GM04503 (cell line): ENCODE measurements around the gene DYRK1B.
"Not testable (repeated sequence)": the region's sequence is repeated elsewhere in the genome, so short reads cannot be mapped to it uniquely, and the experiment has no call there.

ENCODE experiments used
- DNase-seq: peaks from one replicate; pipeline ENCODE4 v3.0.0-alpha.2; 2012; ENCODE audit warnings: low read depth

The DYRK1B gene

DNA sequence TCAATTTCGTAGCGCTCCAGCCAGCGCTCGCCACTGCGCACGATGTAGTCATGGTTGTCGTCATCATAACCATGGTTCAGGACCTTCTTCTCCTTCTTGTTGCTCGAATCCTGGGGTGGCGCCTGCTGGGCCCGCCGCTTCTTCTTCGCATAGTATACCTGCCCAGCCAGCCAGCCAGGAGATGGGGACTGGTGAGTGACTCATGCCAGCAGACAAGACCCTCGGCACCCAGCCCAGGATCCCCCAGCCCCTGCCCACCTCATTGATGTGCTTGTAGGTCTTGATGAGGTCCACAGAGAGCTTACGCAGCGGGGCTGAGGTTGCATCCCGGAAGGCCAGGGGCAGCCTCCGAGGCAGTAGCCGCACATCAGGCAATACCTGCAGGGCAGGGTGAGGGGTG, 3.6 kb downstream of the DYRK1B start:
- no peak for DNase-seq

DNA sequence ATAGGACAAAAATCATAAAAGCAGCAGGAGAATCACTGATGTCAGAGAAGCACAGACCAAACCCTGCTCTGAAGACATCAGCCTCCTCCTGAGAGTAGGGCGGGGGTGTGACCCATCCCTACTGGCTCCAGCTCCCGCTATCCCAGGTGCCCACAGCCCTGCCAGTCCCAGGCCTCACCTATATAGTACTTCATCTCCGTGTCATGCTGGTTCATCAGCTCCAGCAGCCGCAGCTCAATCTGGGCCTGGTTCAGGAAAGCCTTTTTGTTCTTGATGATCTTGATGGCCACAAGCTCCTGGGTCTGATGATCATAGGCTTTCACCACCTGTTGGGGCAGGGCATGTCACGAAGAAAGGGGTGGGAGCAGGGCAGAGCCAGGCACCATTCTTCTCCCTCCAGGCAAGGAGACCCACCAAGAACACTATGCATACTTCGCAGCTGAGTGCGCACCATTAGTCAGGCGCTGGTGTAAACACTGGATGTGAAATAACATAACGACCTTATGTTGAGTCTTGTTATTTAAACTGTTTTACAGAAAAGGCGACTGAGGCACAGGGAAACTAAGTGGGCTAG, 4.2 kb downstream of the DYRK1B start:
- no peak for DNase-seq

DNA sequence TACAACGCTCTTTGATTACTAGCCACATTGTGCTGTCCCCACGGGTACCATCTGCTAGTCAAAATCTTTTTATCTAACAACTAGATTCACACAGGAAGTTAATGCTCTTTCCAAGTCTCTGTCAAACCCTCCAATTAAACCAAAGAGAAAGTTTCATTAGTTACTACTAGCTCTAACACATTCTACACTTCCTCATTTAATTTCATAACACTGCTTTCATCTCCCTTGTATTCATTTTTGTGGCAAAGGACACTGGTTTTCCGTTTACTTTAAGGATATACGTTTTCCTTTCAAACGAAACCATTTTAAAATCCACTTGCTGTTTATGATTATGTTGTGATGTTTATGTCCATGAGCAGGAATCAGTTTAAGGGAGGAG, 5.3 kb downstream of the DYRK1B start:
- DNase-seq = no peak

DNA sequence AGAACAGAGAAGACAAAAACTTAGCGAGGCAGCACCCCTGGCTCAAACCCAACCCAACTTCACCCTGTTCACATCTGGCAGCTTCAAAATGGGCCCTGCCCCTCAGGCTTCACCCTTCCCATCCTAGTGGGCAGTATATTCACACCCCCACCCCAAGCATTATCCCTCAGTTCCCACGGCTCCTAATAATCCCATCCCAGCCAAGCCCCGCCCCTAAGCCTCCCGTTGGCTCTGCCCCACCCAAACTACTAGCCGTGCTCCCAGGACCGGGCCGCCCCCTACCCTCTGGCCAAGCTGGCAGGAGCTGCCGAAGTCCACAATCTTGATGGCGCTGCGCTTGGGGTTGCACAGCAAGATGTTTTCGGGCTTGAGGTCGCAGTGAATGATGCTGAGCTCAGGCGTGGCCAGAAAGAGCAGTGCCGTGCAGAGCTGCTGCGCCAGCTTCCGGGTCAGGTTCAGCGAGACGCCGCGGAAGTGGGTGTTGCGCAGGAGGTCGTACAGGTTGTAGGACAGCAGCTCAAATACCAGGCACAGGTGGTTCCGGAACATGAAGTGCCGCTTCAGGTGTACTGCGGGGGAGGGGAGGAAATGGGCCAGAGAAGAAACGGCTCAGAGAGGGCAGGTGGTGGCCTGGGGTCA, 5.8 kb downstream of the DYRK1B start:
- DNase-seq = no peak

DNA sequence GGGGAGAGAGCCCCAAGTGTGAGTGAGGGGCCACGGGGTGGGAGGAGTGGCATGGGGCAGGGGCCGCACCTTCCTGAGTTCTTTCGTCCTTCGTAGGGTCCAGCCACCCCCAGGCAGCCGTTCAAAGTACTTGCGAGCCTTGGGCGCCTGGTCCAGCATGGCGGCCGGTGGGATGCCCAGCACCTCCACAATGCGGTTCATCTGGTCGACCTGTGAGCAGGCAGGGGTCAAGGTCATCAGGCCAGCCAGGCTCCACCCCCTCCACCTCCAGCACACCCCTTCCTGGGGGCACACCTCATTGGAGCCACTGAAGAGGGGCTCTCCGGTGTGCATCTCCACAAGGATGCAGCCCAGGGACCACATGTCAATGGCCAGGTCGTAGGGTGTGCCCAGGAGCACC, 6.7 kb downstream of the DYRK1B start:
- DNase-seq = no peak

DNA sequence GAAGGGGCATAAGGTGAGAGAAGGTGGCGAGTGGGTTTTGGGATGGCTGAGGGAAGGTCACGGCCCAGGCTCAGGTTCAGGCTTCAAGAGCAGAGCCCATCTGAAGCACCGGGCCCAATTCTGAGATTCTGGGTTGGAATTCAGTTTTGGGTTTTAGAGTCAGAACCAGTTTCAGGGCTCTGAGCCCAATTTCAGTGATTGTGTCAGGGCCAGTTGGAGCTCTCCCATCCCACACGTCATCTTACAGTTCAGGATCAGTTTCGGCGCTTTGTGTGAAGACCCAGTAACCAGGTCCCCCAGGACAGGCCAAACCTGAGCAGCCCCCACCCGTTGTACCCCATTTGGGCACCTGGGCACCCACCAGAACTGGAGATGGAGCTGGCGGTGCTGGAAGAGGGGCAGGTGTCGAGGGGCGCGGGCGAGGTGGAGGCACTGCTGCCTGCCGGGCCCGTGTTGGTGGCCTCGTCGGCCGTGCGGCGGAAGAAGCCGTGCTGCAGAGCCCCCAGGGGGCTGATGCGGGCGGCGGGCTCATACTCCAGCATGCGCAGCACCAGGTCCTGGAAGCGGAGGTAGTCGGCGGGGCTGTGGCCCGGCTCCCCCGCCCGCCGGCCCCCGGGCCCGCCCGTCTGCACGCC, 7.5 kb downstream of the DYRK1B start:
- DNase-seq = no peak

DNA sequence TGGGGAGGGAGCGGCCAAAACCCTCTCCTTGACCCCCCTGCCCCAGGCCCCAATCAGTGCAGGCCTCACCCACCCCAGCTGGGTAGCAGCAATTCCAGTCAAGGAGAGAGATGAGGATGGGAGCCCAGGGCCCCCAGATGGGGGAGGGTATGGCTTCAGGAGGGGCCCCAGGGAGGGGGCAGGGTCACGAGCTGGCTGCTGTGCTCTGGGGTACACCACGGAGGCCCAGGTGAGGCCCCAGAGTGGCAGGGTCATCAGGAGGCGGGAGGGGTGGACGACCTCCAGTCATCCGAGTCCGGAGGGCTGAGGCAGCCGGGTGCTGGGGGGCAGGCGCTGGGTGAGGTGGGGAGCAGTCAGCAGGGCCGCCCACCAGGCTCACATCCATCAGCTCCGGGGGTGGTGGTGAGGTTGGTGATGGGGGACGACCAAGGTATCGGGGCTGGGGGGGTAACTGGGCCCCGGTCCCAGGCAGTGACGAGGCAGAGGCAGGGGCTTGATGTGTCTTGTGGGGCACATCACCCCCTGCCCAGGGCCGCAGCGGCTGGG, 8.4 kb downstream of the DYRK1B start:
- DNase-seq = no peak

DNA sequence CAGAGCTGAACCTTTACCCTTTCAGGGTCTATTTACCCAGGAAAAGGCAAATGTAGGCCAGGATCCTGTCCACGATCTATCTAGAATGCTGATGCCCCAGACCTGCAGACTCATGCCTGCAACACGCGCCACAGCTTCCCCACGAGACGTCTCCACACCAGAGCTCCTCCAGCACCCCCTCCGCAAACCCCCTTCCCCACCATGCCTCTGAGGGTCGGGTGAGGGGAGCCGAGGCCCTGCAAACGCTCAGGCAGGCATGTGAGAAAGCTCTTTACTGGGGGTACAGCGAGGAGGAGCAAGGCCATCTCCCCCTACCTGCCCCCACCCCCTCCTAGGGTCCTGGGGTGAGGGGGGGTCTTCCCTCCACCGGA, 8.9 kb downstream of the DYRK1B start:
- DNase-seq = no peak

DNA sequence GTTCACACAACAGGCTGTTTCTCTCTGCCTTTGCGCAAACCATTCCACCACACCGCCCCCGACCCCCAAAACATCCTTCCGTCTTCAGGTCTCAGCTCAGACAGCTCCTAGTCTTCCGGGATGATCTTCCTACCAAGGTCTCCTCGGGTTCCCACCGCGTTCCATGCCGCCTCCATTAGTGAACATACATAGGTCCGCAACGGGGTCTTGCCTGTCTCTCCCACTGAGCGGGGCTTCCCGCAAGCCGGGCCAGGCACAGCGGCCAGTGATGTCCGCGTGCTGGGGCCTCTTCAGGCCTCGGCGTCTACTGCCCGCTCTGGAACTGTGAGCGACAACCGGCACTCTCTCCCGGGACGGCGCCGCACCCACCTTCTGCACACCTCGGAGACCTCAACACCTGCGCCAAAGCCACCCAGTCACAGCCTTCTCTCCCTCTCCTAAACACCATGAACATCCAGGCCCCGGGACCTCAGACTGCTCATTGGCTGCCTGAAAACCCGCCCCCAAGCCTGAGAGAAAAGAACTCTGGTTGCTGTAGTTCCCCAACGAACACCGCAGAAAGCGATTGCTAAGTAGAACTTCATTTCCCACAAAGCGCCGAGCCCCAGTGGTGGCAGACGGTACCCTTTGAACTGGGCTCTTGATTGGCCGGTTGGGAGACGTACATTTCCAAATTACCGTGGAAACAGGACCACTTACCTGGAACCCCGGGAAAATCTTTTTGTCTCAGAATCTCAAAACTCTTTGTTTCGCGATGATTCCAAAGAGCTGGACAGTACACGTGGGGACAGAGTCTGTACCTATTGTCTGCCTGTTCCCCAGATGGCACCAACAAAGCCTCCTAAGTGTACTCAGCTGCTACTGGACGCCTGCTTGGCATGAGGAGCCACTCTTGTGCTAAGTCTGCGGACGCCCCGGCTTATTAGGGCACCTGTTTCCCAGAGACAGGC, 9.5 kb downstream of the DYRK1B start:
- DNase-seq = peak; percentile 77

DNA sequence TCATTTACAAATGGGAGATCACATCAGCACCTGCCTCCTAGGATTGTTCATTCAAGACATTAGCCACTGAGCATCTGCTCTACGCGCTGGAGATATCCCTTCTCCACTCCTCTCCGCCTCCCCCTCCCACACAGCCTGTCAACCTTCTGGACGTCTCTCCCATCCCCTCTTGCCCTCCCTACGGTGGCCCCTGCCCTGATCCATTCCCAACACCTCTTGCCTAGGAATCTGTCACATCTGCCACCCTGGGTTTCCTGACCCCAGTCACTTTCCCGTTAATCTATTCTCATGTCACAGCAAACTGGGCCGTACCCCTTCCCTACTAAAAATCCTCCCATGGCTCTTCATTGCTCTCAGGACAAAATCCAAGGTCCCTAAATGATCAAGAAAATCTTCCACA, 10.3 kb downstream of the DYRK1B start:
- DNase-seq = no peak

DNA sequence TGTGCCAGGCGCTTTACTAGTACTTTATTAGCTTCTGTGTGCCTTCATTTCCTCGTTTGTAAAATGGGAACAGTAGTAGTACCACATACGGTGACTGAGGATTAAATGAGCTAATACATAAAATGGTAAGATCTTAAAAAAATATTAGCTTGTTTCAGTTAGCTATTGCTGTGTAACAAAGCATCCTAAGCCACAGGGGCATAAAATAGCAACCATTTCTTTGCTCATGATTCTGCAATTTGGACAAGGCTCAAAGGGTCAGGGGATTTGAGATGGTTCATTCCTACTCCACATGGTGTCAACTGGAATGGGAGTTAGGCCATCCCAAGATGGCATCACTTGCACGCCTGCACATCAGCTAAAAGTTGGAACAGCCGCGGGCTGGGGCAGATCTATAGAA, 13.3 kb downstream of the DYRK1B start:
- no peak for DNase-seq

DNA sequence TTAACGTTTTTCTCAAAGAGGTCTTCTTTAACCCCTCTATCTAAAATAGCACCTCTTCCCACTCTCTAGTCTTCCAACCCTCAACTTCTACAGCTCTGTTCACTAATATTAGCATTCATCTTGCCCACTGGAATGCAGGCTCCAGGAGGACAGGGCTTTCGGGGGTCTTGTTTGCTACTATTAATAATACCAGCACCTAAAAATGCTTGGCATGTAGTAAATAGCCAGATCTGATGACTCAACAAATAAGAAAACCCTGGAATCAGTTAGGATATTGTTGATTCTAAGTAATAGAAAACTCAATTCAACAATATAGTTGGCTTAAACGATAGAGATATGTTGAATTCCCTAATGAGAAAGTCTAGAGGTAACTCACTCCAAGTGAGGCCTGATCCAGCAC, 14.2 kb downstream of the DYRK1B start:
- no peak for DNase-seq

DNA sequence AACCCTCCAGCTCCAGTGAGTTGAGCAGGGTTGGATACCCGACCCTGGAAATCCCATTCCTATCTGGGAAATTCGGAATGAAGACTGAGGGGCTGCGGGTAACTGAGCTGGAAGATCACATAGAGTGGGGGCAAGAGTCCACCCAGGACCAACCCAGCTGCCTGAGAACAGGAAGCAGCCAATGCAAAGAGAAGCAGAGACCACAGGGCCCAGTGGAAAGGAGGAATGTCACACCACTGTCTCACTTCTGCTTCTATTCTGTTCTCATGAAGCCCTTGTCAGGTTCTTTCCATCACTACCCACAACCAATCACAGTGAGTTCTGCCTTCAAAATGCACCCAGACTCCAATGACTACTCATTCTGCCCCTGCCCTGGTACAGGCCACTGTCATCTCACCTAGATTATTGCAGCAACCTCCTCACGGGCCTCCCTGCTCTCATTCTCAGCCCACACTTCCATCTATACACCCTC, 15.3 kb downstream of the DYRK1B start:
- no peak for DNase-seq

DNA sequence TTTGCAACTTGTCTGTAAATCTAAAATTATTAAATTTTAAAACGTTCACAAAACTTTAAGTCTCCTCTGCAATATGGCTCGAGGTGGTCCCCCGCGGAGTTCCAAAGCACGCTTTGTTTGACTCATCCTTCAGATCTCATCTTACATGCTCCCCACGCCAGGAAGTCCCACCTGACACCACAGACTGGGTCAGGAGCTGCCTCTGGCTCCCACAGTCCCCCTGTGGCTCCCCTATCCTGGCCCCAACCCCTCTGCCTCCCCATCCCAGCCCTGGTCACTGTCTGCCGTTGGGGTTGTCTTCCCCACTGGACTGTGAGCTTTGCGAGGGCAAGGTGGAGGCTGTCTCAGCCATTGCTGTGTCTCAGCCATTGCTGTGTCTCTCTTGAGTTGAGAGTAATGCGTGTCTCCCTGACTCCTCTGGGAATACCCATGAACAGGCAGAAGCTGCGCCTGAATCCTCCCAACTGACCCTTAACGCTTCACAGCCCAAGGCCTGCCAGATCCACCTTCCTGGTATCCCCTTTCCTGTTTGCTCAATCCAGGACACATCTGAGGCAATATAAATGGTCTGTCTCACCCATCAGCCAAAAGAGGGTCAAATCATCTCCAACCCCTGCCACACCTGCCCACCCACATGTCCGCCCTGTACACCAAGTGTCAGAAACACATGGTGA, 15.9 kb downstream of the DYRK1B start:
- no peak for DNase-seq

DNA sequence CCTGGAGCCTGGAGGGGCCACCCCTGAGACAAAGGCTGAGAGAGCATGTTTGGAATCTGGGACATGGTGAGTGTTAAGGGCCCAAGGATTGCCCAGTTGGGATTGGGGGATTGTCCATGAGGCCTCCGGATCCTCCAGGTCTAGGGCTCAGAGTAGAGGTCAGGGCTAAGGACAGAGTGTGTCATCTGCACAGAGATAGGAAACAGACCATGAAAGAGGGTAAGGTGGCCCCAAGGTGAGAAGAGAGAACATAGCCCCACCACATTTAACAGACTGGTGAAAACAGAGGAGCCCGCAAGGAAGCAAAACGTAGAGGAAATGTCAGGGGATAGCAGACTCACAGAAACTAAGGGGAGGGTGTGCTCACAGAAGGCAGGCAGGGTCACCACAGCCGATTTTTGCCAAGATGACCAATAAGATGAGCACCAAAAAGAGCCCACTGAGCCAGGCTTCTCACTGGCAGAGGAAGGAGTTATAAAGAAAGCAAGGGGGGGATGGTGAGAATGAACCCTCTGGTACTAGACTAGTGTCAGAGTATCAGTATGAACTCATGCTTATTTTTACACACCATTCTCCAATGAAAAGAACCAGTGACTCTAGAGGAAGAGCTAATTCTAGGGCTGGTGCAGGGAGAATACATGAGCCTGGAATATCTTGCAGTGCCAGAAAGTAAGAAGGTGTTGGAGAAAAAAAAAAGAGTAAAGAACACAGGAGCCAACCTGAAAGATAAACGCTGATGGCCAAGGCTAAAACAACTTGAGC, 17.5 kb downstream of the DYRK1B start:
- no peak for DNase-seq

DNA sequence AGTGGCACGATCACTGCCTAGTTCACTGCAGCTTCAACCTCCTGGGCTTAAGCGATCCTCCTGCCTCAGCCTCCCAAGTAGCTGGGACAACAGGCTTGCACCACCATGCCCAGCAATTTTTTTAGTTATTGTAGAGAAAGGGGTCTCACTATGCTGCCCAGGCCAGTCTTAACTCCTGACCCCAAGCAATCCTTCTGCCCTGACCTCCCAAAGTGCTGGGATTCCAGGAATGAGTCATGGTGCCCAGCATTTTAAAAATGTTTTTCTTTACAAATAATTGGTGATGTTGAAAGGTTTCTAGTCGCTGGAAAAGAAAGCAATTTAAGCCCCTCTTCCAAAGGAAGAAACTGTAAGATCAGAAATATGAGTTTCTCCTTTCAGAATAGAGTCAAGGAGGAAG, 19.4 kb downstream of the DYRK1B start:
- DNase-seq = no peak

DNA sequence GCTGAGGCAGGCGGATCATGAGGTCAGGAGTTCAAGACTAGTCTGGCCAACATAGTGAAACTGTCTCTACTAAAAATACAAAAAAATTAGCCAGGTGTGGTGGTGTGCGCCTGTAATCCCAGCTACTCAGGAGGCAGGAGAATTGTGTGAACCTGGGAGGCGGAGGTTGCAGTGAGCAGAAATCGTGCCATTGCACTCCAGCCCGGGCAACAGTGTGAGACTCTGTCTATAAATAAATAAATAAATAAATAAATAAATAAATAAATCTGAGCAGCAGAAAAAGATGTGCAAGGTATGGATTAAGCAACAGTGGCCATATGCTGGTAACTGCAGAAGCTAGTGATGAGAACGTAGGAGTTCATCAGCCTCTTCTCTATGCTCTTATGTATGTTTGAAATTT, 19.9 kb downstream of the DYRK1B start:
- DNase-seq = not testable (repeated sequence)

DNA sequence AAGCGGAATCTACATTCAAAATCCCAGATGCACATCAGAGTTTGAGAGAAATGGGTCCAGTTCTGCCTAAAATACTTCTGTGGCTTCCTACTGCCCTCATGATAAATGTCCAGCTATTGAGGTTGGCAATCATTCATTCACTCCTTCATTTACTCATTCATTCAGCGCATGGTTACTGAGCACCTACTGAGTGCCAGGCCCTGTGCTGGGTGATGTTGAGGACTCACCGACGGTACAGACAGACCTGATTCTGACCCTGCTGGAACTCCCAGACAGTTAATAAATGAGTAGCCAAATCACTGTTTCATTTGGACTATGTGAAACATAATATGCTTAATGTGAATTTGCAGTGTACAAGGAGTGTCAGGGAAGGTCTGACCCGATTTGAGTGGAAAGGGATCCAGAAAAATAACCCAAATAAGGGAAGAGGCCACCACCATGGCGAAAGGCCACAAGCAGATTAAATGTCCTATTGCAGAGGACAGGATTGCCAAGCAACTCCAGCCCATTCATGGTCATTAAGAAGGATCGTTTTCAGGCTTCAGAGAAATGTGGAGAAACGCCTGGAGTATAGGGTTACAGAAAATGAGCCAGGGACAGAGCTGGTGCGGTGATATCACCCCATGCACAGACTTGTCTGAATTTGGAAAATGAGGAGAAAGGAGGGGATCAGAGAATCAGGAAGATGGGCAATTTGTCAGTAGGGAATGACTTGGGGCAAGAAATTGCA, 20.5 kb downstream of the DYRK1B start:
- DNase-seq = no peak

DNA sequence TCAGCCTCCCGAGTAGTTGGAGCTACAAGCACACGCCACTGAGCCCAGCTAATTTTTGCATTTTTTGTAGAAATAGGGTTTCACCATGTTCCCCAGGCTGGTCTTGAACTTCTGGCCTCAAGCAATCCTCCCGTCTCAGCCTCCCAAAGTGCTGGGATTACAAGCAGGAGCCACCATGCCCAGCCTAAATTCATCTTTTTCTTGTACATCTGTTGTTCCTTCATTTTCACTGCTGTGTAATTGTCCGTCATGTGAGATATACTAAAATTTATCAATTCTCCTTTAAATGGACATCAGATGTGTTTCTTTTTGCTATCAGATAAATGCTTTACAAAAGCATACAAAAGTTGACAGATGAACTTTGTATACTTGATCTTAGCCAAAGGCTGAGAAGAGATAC, 22.9 kb downstream of the DYRK1B start:
- no peak for DNase-seq

DNA sequence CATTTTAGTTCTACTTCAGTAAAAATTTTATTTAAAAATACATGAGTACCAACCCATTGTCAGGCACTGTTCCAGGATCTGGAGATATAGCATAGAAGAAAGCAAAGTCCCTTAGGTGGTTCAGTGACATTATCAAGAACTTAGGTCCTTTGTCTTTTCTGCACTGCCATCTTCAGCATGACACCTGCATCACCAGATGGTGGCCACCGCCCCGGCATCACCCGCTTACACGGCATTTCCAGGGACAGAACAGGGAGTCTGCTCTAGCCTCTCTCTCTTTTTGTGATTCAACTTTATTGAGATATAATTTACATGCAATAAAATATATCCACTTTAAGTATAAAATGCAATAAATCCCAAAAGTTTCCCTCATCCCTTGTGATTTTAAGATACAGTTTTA, 23.5 kb downstream of the DYRK1B start:
- no peak for DNase-seq
